HepG2 (cell line): ENCODE results near the gene ANKRD6. TPM values are rescaled to one million over a fixed set of nuclear protein-coding genes. Genes with fewer than 3 reads are reported as not detected.

ENCODE experiments used
- ATAC-seq: fragments of 200-7000 bp; cut with Tn5 transposase; 3 replicates; pipeline ENCODE4 v1.9.1; 2020; ENCODE audit warnings: mild to moderate bottlenecking, moderate library complexity
- BruUV-seq: library from RNA; stranded (reverse); fragments of 400-500 nt; replicated peaks from 2 replicates; lab custom pipeline; 2021; lab: Mats Ljungman, UMichigan
- CTCF ChIA-PET: fragments of 300-600 bp; formaldehyde crosslinking; extraction: SDS; loops from one replicate; lab custom pipeline; 2021; ENCODE audit warnings: low total read pairs, inconsistent platforms, low intra/inter-chr PET ratio; lab: Yijun Ruan, JAX
- POLR2A ChIA-PET: fragments of 350-600 bp; sonication (Branson Sonifier 250); formaldehyde crosslinking; loops from one replicate; lab custom pipeline; 2020; ENCODE audit warnings: antibody characterized with exemption, inconsistent platforms; lab: Yijun Ruan, JAX
- DNase-seq: peaks from one replicate; pipeline ENCODE4 v3.0.0-alpha.2; 2015; ENCODE audit warnings: low spot score
- FAIRE-seq: peaks from 3 replicates; lab custom pipeline; 2011; peaks lifted over from hg19 to GRCh38; lab: Jason Lieb, UNC
- H2AFZ ChIP-seq: one replicate; pipeline ENCODE4 v1.6.1; 2011; ENCODE audit warnings: low read length, inconsistent platforms
- H3K27ac ChIP-seq: fragments of 300-600 bp; 3 replicates; pipeline ENCODE4 v1.8.0; 2011; ENCODE audit warnings: mixed run types, mild to moderate bottlenecking, mixed read lengths, low read length, inconsistent platforms; ENCODE audit not compliant: insufficient read depth; ENCODE audit errors: extremely low read length
- H3K27me3 ChIP-seq, 2 experiments: fragments of 200-600 bp in 1 of 2; 2 replicates in 1 of 2; 3 replicates in 1 of 2; pipeline versions ENCODE4 v1.6.0 to v1.8.0; 2011; ENCODE audit warnings: low read length in 2 of 2, mild to moderate bottlenecking in 2 of 2, moderate library complexity in 2 of 2, inconsistent platforms in 1 of 2; ENCODE audit not compliant: insufficient read depth in 2 of 2, control insufficient read depth in 1 of 2
- H3K36me3 ChIP-seq, 2 experiments: fragments of 200-600 bp in 1 of 2; replicated peaks in 1 of 2; 2 replicates in 1 of 2; 3 replicates in 1 of 2; pipeline versions ENCODE4 v1.5.1 to v1.8.0; 2011; ENCODE audit warnings: low read length in 2 of 2, inconsistent platforms in 1 of 2; ENCODE audit not compliant: insufficient read depth in 2 of 2, control insufficient read depth in 1 of 2
- H3K4me1 ChIP-seq: 2 replicates; pipeline ENCODE4 v1.5.1; 2012; ENCODE audit warnings: low read length, inconsistent platforms; ENCODE audit not compliant: insufficient read depth
- H3K4me2 ChIP-seq: 2 replicates; pipeline ENCODE4 v1.6.0; 2011; ENCODE audit warnings: low read depth, low read length, inconsistent platforms
- H3K4me3 ChIP-seq, 3 experiments: fragments of 200-600 bp in 1 of 3; sonication (generic), shearing (Covaris generic) in 1 of 3; replicated peaks in 1 of 3; 2 replicates each; pipeline ENCODE4 v1.5.1; 2011 to 2016; ENCODE audit warnings: low read length in 3 of 3, inconsistent platforms in 2 of 3, low read depth in 2 of 3, mild to moderate bottlenecking in 2 of 3, control low read depth in 1 of 3, mixed read lengths in 1 of 3; ENCODE audit not compliant: insufficient read depth in 1 of 3
- H3K79me2 ChIP-seq: one replicate; pipeline ENCODE4 v1.6.1; 2011; ENCODE audit warnings: low read length, inconsistent platforms; ENCODE audit not compliant: insufficient read depth
- H3K9ac ChIP-seq: 2 replicates; pipeline ENCODE4 v1.6.0; 2011; ENCODE audit warnings: mild to moderate bottlenecking, low read depth, low read length, inconsistent platforms; ENCODE audit not compliant: insufficient read depth
- H3K9me3 ChIP-seq: 2 replicates; pipeline ENCODE4 v1.5.1; 2012; ENCODE audit warnings: mild to moderate bottlenecking, low read length
- H4K20me1 ChIP-seq: 2 replicates; pipeline ENCODE4 v1.6.0; 2011; ENCODE audit warnings: inconsistent platforms, mild to moderate bottlenecking, low read length, moderate library complexity; ENCODE audit not compliant: insufficient read depth
- ERF ChIP-seq: IDR thresholded peaks from 2 replicates; pipeline ENCODE4 v1.6.1; 2018; ENCODE audit warnings: missing biosample characterization, missing genetic modification reagents
- ETV5 ChIP-seq: IDR thresholded peaks from 2 replicates; pipeline ENCODE4 v1.6.1; 2018; ENCODE audit warnings: missing biosample characterization, missing genetic modification reagents, inconsistent platforms, borderline replicate concordance
- FOXO1 ChIP-seq: sonication (generic); formaldehyde crosslinking; IDR thresholded peaks from 2 replicates; pipeline ENCODE4 v1.4.0; 2020; ENCODE audit warnings: missing genetic modification reagents
- HDAC1 ChIP-seq: sonication (generic); formaldehyde crosslinking; IDR thresholded peaks from 2 replicates; pipeline ENCODE4 v1.5.1; 2020; ENCODE audit warnings: mild to moderate bottlenecking, missing genetic modification reagents
- MAZ ChIP-seq, 2 experiments: sonication (generic) in 1 of 2; formaldehyde crosslinking in 1 of 2; IDR thresholded peaks; 2 replicates each; pipeline versions ENCODE4 v1.5.0 to v1.6.1; 2012 to 2020; ENCODE audit warnings: low read depth in 2 of 2, mild to moderate bottlenecking in 2 of 2, borderline replicate concordance in 1 of 2, improper control_type of control experiment in 1 of 2, low read length in 1 of 2, missing genetic modification reagents in 1 of 2, moderate library complexity in 1 of 2
- PHF20 ChIP-seq: sonication (generic); formaldehyde crosslinking; IDR thresholded peaks from 2 replicates; pipeline ENCODE4 v1.5.0; 2020; ENCODE audit warnings: mild to moderate bottlenecking, missing genetic modification reagents
- SMYD3 ChIP-seq: sonication (generic); formaldehyde crosslinking; IDR thresholded peaks from 2 replicates; pipeline ENCODE4 v1.8.1; 2023; ENCODE audit warnings: mild to moderate bottlenecking, missing genetic modification reagents
- SYNCRIP ChIP-seq: fragments of 200-400 bp; formaldehyde crosslinking; IDR thresholded peaks from 2 replicates; pipeline ENCODE4 v1.6.1; 2018; ENCODE audit warnings: mild to moderate bottlenecking, low read depth, low read length; ENCODE audit not compliant: insufficient read depth
- TOPORS ChIP-seq: sonication (generic); formaldehyde crosslinking; IDR thresholded peaks from 2 replicates; pipeline ENCODE4 v1.8.0; 2023; ENCODE audit warnings: mild to moderate bottlenecking, missing genetic modification reagents
- ZFX ChIP-seq: sonication (generic); formaldehyde crosslinking; IDR thresholded peaks from 2 replicates; pipeline ENCODE4 v1.4.0; 2020; ENCODE audit warnings: mild to moderate bottlenecking, low read depth, missing genetic modification reagents, moderate library complexity
- ZNF292 ChIP-seq: sonication (generic); formaldehyde crosslinking; IDR thresholded peaks from 2 replicates; pipeline ENCODE4 v1.8.1; 2022; ENCODE audit warnings: mild to moderate bottlenecking, low read depth, missing genetic modification reagents, borderline replicate concordance
- WGBS: methylation state at CpG from one replicate; pipeline ENCODE4 v1.1.6; 2017; ENCODE audit warnings: low lambda C conversion rate; 5-methylcytosine and 5-hydroxymethylcytosine counted together
- in situ Hi-C: cut with HindIII; loops from 2 replicates; pipeline ENCODE4 v1.10.0; 2017; ENCODE audit warnings: low pct_unique_long_range_greater_than_20kb; ENCODE audit not compliant: extremely low pct_ligation_motif_present
- intact Hi-C: fragments of 100-400 bp; cut with micrococcal nuclease; formaldehyde crosslinking; loops from one replicate; pipeline ENCODE4 v1.10.0; 2022; ENCODE audit not compliant: unreplicated experiment
- polyA plus RNA-seq, 8 experiments: library from polyadenylated mRNA; depleted of rRNA in 3 of 8; stranded (reverse) in 7 of 8; unstranded in 1 of 8; fragments of >200 nt; fragmentation: Illumina TruSeq in 4 of 8; extraction: Trizol in 4 of 8; gene quantifications; 2 replicates each; pipeline versions ENCODE4 v1.2.1 to v1.2.3, GENCODE V29; 2011 to 2016; ENCODE audit warnings: low read depth in 4 of 8, missing spikeins in 1 of 8, mixed read lengths in 1 of 8; ENCODE audit not compliant: insufficient read depth in 1 of 8
- total RNA-seq, 5 experiments: library from RNA; depleted of rRNA; stranded (reverse); fragments of >200 nt; fragmentation: Illumina TruSeq; extraction: Trizol; gene quantifications; 2 replicates each; pipeline ENCODE4 v1.2.3, GENCODE V29; 2016; ENCODE audit warnings: low read depth in 1 of 5
- TF ChIP-seq, protein P1 (sequence below): sonication (generic); formaldehyde crosslinking; IDR thresholded peaks from 2 replicates; pipeline ENCODE4 v1.4.0; 2020; ENCODE audit warnings: missing genetic modification reagents
- TF ChIP-seq, protein P2 (sequence below): sonication (generic); formaldehyde crosslinking; IDR thresholded peaks from 2 replicates; pipeline ENCODE4 v1.8.1; 2023; ENCODE audit warnings: missing genetic modification reagents, inconsistent platforms, borderline replicate concordance

The ANKRD6 gene
- total and polyA plus RNA-seq, 2 of the 13 experiments (the other 11 are each of a cell fraction or from before 2014, with no cell fraction given) = 0.18 to 0.36 TPM

DNA sequence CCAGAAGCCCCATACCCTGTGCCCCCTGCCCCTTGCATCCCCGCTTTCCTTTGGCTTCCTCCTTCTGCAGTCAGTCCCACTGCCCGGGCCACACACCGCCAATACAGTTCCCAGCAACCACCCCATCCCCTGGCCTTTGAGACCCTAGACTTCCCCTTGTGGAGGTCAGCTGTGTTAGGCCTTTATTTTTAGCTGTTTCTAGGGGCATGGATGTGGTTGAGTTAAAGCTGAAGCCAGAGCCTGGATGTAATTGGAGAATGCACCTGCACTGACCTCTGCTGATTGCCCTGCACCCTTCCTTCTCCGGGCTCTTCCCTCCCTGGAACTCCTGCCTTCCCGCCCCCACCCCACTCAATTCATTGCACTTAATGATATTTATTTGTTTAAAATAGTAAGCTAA, 171.7 kb downstream of the ANKRD6 start:
- H3K4me2 ChIP-seq = no peak overlapping the region
- DNase-seq (no peak), ATAC-seq (no peak), FAIRE-seq (no peak)
- no peaks in the 10 kb centered on the region for H3K4me1 ChIP-seq
- no peaks in the 10 kb centered on the region for H3K36me3 ChIP-seq
- H3K9ac ChIP-seq = no peak overlapping the region
- ChIA-PET CTCF (no interaction called here), POLR2A (no interaction called here)
- WGBS = 63% methylated on average over 5 of the region's 5 CpGs
- in situ Hi-C loops = no loop called here
- no peak overlapping the region for H3K4me3 ChIP-seq
- H3K27me3 ChIP-seq = no peaks in the 10 kb centered on the region
- TF ChIP-seq ERF (CRISPR knock-in tag) (no peak), HDAC1 (CRISPR knock-in tag) (no peak), ZFX (CRISPR knock-in tag) (no peak), SYNCRIP (no peak), PHF20 (CRISPR knock-in tag) (no peak), SMYD3 (no peak), ZNF292 (CRISPR knock-in tag) (no peak), TOPORS (no peak), MAZ (IDR thresholded peaks at IDR 0.05; ENCODE audit: borderline replicate concordance, low read depth, low read length) (no peak), MAZ (CRISPR knock-in tag; IDR thresholded peaks at IDR 0.05; ENCODE audit: low read depth) (no peak), FOXO1 (CRISPR knock-in tag) (no peak), ETV5 (no peak)
- TF ChIP-seq, protein P1, sequence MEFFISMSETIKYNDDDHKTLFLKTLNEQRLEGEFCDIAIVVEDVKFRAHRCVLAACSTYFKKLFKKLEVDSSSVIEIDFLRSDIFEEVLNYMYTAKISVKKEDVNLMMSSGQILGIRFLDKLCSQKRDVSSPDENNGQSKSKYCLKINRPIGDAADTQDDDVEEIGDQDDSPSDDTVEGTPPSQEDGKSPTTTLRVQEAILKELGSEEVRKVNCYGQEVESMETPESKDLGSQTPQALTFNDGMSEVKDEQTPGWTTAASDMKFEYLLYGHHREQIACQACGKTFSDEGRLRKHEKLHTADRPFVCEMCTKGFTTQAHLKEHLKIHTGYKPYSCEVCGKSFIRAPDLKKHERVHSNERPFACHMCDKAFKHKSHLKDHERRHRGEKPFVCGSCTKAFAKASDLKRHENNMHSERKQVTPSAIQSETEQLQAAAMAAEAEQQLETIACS (CRISPR knock-in tag) = no peak
- TF ChIP-seq, protein P2, sequence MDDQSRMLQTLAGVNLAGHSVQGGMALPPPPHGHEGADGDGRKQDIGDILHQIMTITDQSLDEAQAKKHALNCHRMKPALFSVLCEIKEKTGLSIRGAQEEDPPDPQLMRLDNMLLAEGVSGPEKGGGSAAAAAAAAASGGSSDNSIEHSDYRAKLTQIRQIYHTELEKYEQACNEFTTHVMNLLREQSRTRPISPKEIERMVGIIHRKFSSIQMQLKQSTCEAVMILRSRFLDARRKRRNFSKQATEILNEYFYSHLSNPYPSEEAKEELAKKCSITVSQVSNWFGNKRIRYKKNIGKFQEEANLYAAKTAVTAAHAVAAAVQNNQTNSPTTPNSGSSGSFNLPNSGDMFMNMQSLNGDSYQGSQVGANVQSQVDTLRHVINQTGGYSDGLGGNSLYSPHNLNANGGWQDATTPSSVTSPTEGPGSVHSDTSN (CRISPR knock-in tag) = no peak
- H2AFZ ChIP-seq = no peak overlapping the region
- H3K27ac ChIP-seq = no peak overlapping the region
- H3K79me2 ChIP-seq = no peaks in the 10 kb centered on the region
- H4K20me1 ChIP-seq = no peaks in the 10 kb centered on the region
- H3K9me3 ChIP-seq = no peaks in the 10 kb centered on the region
- intact Hi-C loops = no loop called here
- no TSS peak for BruUV-seq
